ENCODE data around the gene ARSG. TPM values are rescaled to one million over a fixed set of nuclear protein-coding genes. Genes with fewer than 3 reads are reported as not detected.
A peak's percentile ranks its signal among the peaks of the same experiment; 100 is the strongest.

ARSG gene
- total and polyA plus RNA-seq, 2 experiments from 2014 or later = 5.6 to 15.4 TPM

DNA sequence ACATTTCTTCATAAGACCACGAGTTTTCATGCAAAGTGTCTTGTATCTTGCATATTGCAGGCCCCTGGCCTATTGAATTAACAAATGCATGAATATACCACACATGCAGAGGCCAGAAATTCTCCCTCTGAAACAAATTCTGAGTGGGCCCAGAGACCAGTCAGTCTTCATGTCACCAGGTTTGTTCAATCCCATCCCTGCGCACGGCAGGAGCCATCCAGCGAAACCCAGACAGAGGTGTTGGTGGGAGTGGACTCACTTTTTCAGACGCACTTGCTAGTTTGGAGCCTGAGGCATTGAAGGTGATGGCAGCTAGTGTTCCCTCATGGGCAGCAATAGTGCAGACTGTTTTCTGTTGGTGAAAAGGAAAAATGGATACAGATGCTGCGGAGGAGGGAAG is 144.1 kb downstream of the ARSG start:
- no peak overlapping the region for H3K4me3 ChIP-seq
- DNase-seq (ENCODE audit: low read depth in 1 of 2, low spot score in 1 of 2) = no peak
- H3K27ac ChIP-seq = no peak overlapping the region
- H3K27me3 ChIP-seq = no peaks in the 10 kb centered on the region
- TF ChIP-seq, protein P1, sequence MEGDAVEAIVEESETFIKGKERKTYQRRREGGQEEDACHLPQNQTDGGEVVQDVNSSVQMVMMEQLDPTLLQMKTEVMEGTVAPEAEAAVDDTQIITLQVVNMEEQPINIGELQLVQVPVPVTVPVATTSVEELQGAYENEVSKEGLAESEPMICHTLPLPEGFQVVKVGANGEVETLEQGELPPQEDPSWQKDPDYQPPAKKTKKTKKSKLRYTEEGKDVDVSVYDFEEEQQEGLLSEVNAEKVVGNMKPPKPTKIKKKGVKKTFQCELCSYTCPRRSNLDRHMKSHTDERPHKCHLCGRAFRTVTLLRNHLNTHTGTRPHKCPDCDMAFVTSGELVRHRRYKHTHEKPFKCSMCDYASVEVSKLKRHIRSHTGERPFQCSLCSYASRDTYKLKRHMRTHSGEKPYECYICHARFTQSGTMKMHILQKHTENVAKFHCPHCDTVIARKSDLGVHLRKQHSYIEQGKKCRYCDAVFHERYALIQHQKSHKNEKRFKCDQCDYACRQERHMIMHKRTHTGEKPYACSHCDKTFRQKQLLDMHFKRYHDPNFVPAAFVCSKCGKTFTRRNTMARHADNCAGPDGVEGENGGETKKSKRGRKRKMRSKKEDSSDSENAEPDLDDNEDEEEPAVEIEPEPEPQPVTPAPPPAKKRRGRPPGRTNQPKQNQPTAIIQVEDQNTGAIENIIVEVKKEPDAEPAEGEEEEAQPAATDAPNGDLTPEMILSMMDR (IDR thresholded peaks at IDR 0.05; ENCODE audit: low read depth, low read length) = no peak
- peaks cover 2% of the 10 kb centered on the region for H3K4me1 ChIP-seq (ENCODE audit: low read depth)
- H3K9me3 ChIP-seq (ENCODE audit: low read depth) = no peaks in the 10 kb centered on the region
- H3K36me3 ChIP-seq = peaks cover 8% of the 10 kb centered on the region

DNA sequence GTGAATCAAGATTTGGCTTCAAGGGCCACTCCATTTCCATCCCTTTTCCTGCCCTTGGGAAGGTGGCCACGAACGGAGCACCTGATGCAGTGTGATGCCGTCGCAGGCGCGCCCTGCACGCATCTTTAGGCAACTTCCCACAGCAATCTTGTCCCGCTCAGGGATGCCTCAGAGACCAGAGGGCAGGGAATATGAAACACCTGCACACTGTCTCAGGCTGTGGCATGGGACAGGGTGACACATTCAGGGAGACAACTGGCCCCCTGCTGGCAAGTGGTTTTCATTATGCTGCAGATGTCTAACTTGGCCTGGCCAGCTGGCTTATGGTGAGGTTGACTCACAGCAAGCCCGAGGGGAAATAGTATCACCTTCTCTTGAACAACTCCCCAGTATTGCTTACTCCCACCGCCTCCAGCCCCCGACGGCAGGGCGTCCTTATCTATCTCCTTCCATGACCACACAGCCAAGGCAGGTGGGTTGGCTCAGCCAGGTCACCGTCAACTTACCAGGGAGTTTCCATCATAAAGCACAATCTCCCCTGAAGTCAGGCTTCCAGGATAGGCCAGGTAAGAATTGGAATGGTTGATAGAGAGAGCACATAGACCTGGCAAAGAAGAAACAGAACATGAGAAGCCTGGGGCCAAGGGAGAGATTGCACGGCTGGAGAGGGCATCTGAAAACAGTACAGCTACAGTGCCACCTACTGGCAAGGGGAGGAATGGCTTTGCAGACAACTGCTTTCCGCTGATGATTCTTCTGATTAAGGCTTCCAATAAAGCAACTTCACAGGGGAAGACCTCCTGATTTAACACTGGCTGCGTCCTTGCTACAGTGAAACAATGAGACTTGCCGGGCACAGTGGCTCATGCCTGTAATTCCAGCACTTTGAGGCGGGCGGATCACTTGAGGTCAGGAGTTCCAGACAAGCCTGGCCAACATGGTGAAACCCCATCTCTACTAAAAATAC is 144.9 kb downstream of the ARSG start:
- TF ChIP-seq, protein P1 (IDR thresholded peaks at IDR 0.05; ENCODE audit: low read depth, low read length) = peak; percentile 95
- H3K36me3 ChIP-seq = peaks cover 8% of the 10 kb centered on the region
- H3K4me3 ChIP-seq = no peak overlapping the region
- peak; percentile 82 to 85 for DNase-seq (ENCODE audit: low read depth in 1 of 2, low spot score in 1 of 2)
- no peaks in the 10 kb centered on the region for H3K9me3 ChIP-seq (ENCODE audit: low read depth)
- H3K4me1 ChIP-seq (ENCODE audit: low read depth) = peaks cover 2% of the 10 kb centered on the region
- H3K27ac ChIP-seq = no peak overlapping the region
- H3K27me3 ChIP-seq = no peaks in the 10 kb centered on the region

DNA sequence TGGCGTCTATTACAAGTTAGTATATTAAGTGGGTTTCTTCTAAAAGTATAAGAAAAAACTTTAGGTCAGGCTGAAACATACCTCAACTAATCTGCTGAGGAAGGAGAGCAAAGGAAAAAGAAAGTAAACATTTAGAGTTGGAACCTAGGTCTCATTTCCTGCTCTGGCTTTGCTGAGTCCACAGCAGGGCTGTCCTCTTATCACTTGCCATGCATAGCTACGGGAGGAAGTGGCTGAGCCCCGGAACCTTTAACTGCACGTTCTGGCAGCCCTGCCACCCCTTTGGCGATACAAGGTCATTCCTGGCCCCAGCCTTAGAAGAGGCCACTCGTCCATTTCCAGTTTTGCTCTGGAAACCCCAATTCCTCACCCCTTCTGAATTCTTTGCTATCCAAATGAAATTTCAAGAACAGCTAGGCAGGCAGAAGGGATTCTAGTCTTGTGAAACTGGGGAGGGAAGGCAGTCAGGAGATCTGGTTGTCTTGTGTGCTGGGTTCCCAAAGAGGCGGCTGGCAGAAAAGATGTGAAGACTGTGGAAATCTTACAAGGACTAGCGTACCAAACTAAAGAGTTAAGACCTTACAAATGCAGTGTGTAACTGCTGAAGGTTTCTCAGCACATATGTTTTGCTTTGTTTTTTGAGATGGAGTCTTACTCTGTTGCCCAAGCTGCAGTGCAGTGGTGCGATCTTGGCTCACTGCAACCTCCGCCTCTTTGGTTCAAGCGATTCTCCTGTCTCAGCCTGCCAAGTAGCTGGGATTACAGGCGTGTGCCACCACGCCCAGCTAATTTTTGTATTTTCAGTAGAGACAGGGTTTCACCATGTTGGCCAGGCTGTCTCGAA is 146.9 kb downstream of the ARSG start:
- Histone ChIP-seq H3K27me3 (no peaks in the 10 kb centered on the region), H3K9me3 (ENCODE audit: low read depth) (no peaks in the 10 kb centered on the region), H3K4me1 (ENCODE audit: low read depth) (peaks cover 2% of the 10 kb centered on the region), H3K27ac (peak overlapping the region; percentile 4), H3K4me3 (no peak overlapping the region), H3K36me3 (peaks cover 2% of the 10 kb centered on the region)
- DNase-seq (ENCODE audit: low read depth in 1 of 2, low spot score in 1 of 2) = peak; percentile 61 to 65
- TF ChIP-seq, protein P1 (IDR thresholded peaks at IDR 0.05; ENCODE audit: low read depth, low read length) = no peak

DNA sequence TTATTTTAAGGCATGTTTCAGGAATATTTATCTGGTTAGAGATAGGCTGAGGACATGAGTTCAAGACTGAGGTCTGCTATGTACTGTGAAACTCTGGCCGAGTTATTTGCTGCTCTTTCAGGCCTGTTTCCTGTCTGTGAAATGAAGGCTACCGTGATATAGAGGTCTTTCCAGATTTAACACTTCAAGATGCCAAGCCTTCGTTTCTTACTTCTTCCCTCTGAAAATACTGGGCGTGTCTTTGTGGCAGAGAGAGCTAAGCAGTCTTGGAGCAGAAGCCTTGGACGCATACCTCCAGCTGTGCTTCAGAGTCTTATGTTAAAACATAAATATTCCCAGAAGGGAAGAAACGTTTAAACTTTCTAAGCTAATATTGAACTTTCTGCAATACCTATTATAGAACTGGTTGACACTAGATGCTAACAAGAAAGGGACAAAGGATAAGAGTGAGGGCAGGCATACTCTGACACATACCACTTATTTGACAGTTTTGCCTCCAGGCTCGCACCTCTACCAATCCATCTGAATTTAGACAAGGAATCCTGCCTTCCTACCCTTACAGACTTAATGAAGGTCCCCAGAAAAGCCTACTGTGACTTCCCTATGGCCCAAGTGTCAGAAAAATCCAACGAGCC is 148.5 kb downstream of the ARSG start:
- H3K9me3 ChIP-seq (ENCODE audit: low read depth) = no peaks in the 10 kb centered on the region
- no peak overlapping the region for H3K27ac ChIP-seq
- DNase-seq (ENCODE audit: low read depth in 1 of 2, low spot score in 1 of 2) = peak in 1 of 2 donors; percentile 21
- H3K4me1 ChIP-seq (ENCODE audit: low read depth) = peaks cover 8% of the 10 kb centered on the region
- TF ChIP-seq, protein P1 (IDR thresholded peaks at IDR 0.05; ENCODE audit: low read depth, low read length) = no peak
- no peaks in the 10 kb centered on the region for H3K27me3 ChIP-seq
- H3K4me3 ChIP-seq = no peak overlapping the region
- no peaks in the 10 kb centered on the region for H3K36me3 ChIP-seq

DNA sequence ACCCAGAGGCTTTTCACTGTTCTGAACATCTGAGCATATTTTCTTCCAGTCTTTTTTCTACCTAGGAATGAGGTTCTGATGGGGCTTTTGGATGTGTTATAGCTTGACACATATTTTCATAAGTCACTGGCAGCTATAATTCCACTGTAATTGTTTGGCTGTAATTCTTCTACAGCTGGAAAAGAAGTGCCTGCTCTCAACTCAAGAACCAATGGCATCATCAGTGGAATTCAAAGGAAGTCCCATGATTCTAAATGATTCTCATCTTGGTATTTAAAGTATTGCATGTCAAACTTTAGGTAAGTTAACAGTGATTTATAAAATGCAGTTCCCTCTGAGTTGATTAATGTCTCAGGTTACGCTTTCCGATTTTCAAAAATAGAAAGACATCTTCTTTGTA is 149.2 kb downstream of the ARSG start:
- Histone ChIP-seq H3K4me1 (ENCODE audit: low read depth) (peaks cover 8% of the 10 kb centered on the region), H3K27ac (no peak overlapping the region)
- TF ChIP-seq, protein P1 (IDR thresholded peaks at IDR 0.05; ENCODE audit: low read depth, low read length) = no peak

More for the DNA sequence above, 149.2 kb downstream of the ARSG start:
- Histone ChIP-seq H3K9me3 (ENCODE audit: low read depth) (no peaks in the 10 kb centered on the region), H3K27me3 (no peaks in the 10 kb centered on the region), H3K4me3 (no peak overlapping the region), H3K36me3 (no peaks in the 10 kb centered on the region)
- no peak for DNase-seq (ENCODE audit: low read depth in 1 of 2, low spot score in 1 of 2)
